Neuronal stem cell (in vitro differentiated cells): ENCODE measurements around the gene OR52D1.

Experiments
- DNase-seq: peaks from one replicate; pipeline ENCODE4 v3.0.0-alpha.2; 2013; ENCODE audit warnings: low spot score
- H2AFZ ChIP-seq: one replicate; pipeline ENCODE4 v1.6.1; 2013; ENCODE audit warnings: mild to moderate bottlenecking, low read length, inconsistent platforms
- H2AK5ac ChIP-seq: 2 replicates; pipeline ENCODE4 v1.6.1; 2013; ENCODE audit warnings: low read depth, mild to moderate bottlenecking, inconsistent platforms, low read length, moderate library complexity, mixed read lengths
- H2BK120ac ChIP-seq: 2 replicates; pipeline ENCODE4 v1.6.1; 2013; ENCODE audit warnings: low read depth, mild to moderate bottlenecking, inconsistent platforms, low read length, moderate library complexity, mixed read lengths
- H2BK12ac ChIP-seq: one replicate; pipeline ENCODE4 v1.6.1; 2013; ENCODE audit warnings: low read length, inconsistent platforms
- H2BK15ac ChIP-seq: 2 replicates; pipeline ENCODE4 v1.6.1; 2013; ENCODE audit warnings: mild to moderate bottlenecking, low read length, inconsistent platforms, mixed read lengths
- H2BK5ac ChIP-seq: one replicate; pipeline ENCODE4 v1.6.1; 2013; ENCODE audit warnings: inconsistent platforms, mild to moderate bottlenecking, low read length, moderate library complexity
- H3K14ac ChIP-seq: one replicate; pipeline ENCODE4 v1.6.1; 2013; ENCODE audit warnings: low read length, inconsistent platforms
- H3K18ac ChIP-seq: 2 replicates; pipeline ENCODE4 v1.6.1; 2013; ENCODE audit warnings: low read length, inconsistent platforms
- H3K23ac ChIP-seq: 2 replicates; pipeline ENCODE4 v1.6.1; 2013; ENCODE audit warnings: low read depth, mild to moderate bottlenecking, mixed read lengths, low read length, inconsistent platforms; ENCODE audit not compliant: poor library complexity
- H3K27ac ChIP-seq: replicated peaks from 3 replicates; pipeline ENCODE4 v1.5.1; 2013; ENCODE audit warnings: low read length, inconsistent platforms
- H3K27me3 ChIP-seq, 3 experiments: 2 replicates each; pipeline ENCODE4 v1.6.1; 2013; ENCODE audit warnings: low read length in 3 of 3, mild to moderate bottlenecking in 2 of 3, inconsistent platforms in 1 of 3, low read depth in 1 of 3, mixed read lengths in 1 of 3, moderate library complexity in 1 of 3; ENCODE audit not compliant: control insufficient read depth in 3 of 3, insufficient read depth in 3 of 3
- H3K36me3 ChIP-seq, 2 donors: replicated peaks in 1 of 2; 2 replicates each; pipeline ENCODE4 v1.6.1; 2013; ENCODE audit warnings: low read length in 2 of 2; ENCODE audit not compliant: control insufficient read depth in 2 of 2, insufficient read depth in 2 of 2
- H3K4ac ChIP-seq: 2 replicates; pipeline ENCODE4 v1.6.1; 2013; ENCODE audit warnings: inconsistent platforms, mild to moderate bottlenecking, low read length, moderate library complexity
- H3K4me1 ChIP-seq, 2 donors: 1 replicate in 1 of 2; 2 replicates in 1 of 2; pipeline ENCODE4 v1.6.1; 2013; ENCODE audit warnings: low read length in 2 of 2, low read depth in 1 of 2; ENCODE audit not compliant: control insufficient read depth in 2 of 2, insufficient read depth in 1 of 2
- H3K4me2 ChIP-seq: one replicate; pipeline ENCODE4 v1.6.1; 2013; ENCODE audit warnings: mild to moderate bottlenecking, low read length, inconsistent platforms; ENCODE audit not compliant: insufficient read depth, poor library complexity, severe bottlenecking
- H3K4me3 ChIP-seq, 2 donors: 2 replicates each; pipeline ENCODE4 v1.5.1; 2013; ENCODE audit warnings: low read length in 2 of 2, mild to moderate bottlenecking in 2 of 2, inconsistent platforms in 1 of 2, moderate library complexity in 1 of 2
- H3K79me1 ChIP-seq: one replicate; pipeline ENCODE4 v1.6.1; 2013; ENCODE audit warnings: low read depth, mild to moderate bottlenecking, inconsistent platforms, low read length, moderate library complexity
- H3K9ac ChIP-seq: one replicate; pipeline ENCODE4 v1.6.1; 2013; ENCODE audit warnings: mild to moderate bottlenecking, low read depth, low read length, inconsistent platforms; ENCODE audit not compliant: poor library complexity
- H3K9me3 ChIP-seq, 2 donors: replicated peaks in 1 of 2; 2 replicates each; pipeline versions ENCODE3 to v1.6.1; 2013; ENCODE audit warnings: low read length in 2 of 2, mild to moderate bottlenecking in 2 of 2, inconsistent platforms in 1 of 2, low read depth in 1 of 2, mixed read lengths in 1 of 2, moderate library complexity in 1 of 2; ENCODE audit not compliant: control insufficient read depth in 2 of 2, insufficient read depth in 1 of 2
- H4K8ac ChIP-seq: one replicate; pipeline ENCODE4 v1.6.1; 2013; ENCODE audit warnings: low read depth, mild to moderate bottlenecking, inconsistent platforms, low read length, moderate library complexity
- H4K91ac ChIP-seq: one replicate; pipeline ENCODE4 v1.6.1; 2013; ENCODE audit warnings: low read length, low read depth, mild to moderate bottlenecking, inconsistent platforms; ENCODE audit not compliant: poor library complexity
- WGBS, 2 donors: extraction: QIAGEN DNeasy Blood & Tissue Kit; methylation state at CpG; one replicate each; pipeline ENCODE4 v1.1.7; 2013; ENCODE audit warnings: missing lambda C conversion rate in 2 of 2, mixed read lengths in 1 of 2; ENCODE audit not compliant: insufficient read length in 2 of 2, insufficient replicate concordance in 1 of 2; ENCODE audit errors: extremely low coverage in 2 of 2; 5-methylcytosine and 5-hydroxymethylcytosine counted together

The OR52D1 gene

DNA sequence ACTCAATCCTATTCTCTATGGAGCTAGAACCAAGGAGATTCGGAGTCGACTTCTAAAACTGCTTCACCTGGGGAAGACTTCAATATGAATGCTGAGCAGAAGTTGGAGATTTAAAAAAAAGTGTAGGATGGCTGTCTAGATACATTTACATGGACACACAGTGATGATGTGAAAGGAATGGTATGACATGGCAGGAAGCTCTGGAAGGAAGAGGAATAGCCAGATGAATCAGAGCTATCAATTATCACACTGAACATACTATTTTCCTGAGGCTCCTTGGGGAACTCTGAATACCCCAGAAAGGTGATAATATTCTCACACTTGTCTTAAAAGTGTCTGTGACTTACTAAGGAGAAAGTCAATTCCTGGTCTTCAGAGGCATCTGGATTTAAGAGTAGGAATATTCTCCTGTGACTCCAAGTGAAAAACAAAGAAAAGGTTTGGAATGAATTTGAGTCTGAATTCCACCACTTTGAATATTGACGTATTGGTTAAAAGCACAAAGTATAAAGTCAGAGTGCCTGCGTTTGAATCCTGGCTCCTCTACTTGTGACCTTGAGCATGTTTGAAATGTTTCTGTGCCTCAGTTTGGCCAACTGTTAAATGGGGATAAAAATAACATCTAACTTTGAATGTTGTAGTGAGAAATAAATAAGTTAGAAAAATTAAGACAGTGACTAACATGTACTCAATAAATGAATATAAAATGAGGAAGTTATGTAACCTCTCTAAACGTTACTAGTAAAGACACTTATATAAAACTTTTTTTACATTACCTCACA lies 1.3 kb downstream of the OR52D1 start:
- no peaks in the 10 kb centered on the region for H3K36me3 ChIP-seq
- H2BK120ac ChIP-seq: no peak overlapping the region
- H3K4me1 ChIP-seq: peaks cover 0 to 3% of the 10 kb centered on the region in 2 donors
- no peak overlapping the region for H3K27ac ChIP-seq
- no peak overlapping the region for H2BK5ac ChIP-seq
- no peaks in the 10 kb centered on the region for H3K9me3 ChIP-seq
- no peak overlapping the region for H3K18ac ChIP-seq
- no peak overlapping the region for H4K91ac ChIP-seq
- no peak overlapping the region for H2AFZ ChIP-seq
- no CpG with 5 or more reads among the region's 5 CpGs for WGBS, 2 donors
- no peaks in the 10 kb centered on the region for H3K27me3 ChIP-seq
- no peak overlapping the region for H3K4me2 ChIP-seq
- no peak overlapping the region for H3K4ac ChIP-seq
- no peak for DNase-seq
- H4K8ac ChIP-seq: no peak overlapping the region
- H3K4me3 ChIP-seq: no peak overlapping the region
- no peak overlapping the region for H2BK12ac ChIP-seq
- no peaks in the 10 kb centered on the region for H3K79me1 ChIP-seq
- H2AK5ac ChIP-seq: no peak overlapping the region
- no peak overlapping the region for H3K23ac ChIP-seq
- no peak overlapping the region for H3K9ac ChIP-seq
- H2BK15ac ChIP-seq: no peak overlapping the region
- H3K14ac ChIP-seq: no peak overlapping the region

DNA sequence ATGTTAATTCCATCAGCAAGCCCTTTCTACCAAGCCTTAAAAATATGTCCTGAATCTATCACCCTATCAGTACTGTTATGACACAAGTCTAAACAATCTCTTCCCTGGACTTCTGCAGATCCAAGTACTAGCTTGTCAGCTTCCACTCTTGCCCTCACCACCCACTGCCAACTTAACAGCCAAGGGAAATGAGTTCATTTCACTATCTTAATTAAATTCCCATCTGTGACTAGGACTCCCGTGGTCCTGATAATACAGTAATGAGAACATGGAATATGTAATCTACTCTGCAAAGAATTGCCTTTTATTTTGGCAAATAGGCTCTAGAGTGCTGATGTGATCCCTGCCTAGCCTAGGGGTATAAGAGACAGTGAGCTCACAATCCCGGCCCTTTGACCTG lies 11.2 kb downstream of the OR52D1 start:
- Histone ChIP-seq H3K9me3 (no peaks in the 10 kb centered on the region), H4K91ac (no peak overlapping the region), H3K23ac (no peak overlapping the region), H2BK120ac (no peak overlapping the region), H3K27me3 (no peaks in the 10 kb centered on the region), H2BK12ac (no peak overlapping the region), H3K36me3 (no peaks in the 10 kb centered on the region), H3K9ac (no peak overlapping the region), H3K4ac (no peak overlapping the region), H3K4me1 (no peaks in the 10 kb centered on the region), H2BK5ac (no peak overlapping the region), H3K79me1 (no peaks in the 10 kb centered on the region), H3K4me2 (no peak overlapping the region), H3K4me3 (no peak overlapping the region), H2BK15ac (no peak overlapping the region), H3K27ac (no peak overlapping the region), H4K8ac (no peak overlapping the region), H2AK5ac (no peak overlapping the region), H3K14ac (no peak overlapping the region), H2AFZ (no peak overlapping the region), H3K18ac (no peak overlapping the region)
- no CpG with 5 or more reads among the region's 2 CpGs for WGBS, 2 donors
- no peak for DNase-seq

DNA sequence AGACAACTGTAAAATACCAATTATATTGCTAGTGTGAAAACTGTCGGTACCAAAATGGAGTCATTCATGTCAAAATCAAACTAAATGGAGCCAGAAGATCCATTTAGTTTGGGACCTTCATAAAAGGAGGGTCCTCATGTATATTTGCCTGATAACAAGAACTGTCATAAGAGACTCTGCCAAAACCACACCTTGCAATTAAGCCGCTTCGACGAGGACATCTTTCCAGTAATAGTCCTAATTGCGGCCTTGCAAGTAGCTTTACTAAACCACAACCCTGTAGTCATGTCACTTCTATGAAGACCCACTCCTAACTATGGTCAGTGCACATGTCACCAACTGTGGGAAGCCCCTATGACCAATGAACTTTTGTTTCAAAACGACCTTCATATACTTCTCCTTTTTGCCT lies 11.9 kb downstream of the OR52D1 start:
- Histone ChIP-seq H3K23ac (no peak overlapping the region), H3K9me3 (no peaks in the 10 kb centered on the region), H3K4ac (no peak overlapping the region), H2BK120ac (no peak overlapping the region), H3K4me2 (no peak overlapping the region), H3K36me3 (no peaks in the 10 kb centered on the region), H3K27ac (no peak overlapping the region), H3K4me3 (no peak overlapping the region), H3K18ac (no peak overlapping the region), H2AK5ac (no peak overlapping the region), H2BK12ac (no peak overlapping the region), H3K4me1 (no peaks in the 10 kb centered on the region), H4K91ac (no peak overlapping the region), H4K8ac (no peak overlapping the region), H2BK5ac (no peak overlapping the region), H2AFZ (no peak overlapping the region), H3K9ac (no peak overlapping the region), H2BK15ac (no peak overlapping the region), H3K27me3 (no peaks in the 10 kb centered on the region), H3K14ac (no peak overlapping the region), H3K79me1 (no peaks in the 10 kb centered on the region)
- no peak for DNase-seq
- WGBS, 2 donors: no CpG with 5 or more reads among the region's 6 CpGs

DNA sequence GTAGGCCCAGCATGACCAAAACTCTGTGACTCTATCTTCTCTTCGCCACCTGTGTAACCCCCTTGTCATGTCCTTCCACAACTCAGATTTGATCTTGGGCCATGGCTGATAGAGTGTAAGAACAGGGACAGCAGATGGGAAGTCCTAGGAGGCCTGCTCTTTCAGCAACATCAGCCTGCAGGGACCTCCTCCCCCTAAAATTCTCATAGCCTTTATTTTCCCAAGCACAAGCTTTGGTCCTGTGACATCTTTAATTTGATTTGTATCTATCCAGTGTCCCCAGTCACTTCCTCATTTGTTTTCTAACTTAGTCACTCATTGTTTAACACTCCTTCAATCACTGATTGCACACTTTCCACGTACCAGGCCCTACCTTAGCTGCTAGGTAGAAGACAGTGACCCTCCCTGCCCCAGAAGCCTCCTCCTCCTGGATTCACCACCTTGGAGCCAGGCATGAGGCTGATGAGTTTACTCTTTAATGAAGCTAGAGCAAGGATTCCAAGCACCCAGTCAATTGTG lies 16.0 kb downstream of the OR52D1 start:
- Histone ChIP-seq H2BK15ac (no peak overlapping the region), H3K27me3 (no peaks in the 10 kb centered on the region), H3K9ac (no peak overlapping the region), H2BK5ac (no peak overlapping the region), H3K23ac (no peak overlapping the region), H2AFZ (no peak overlapping the region), H3K27ac (no peak overlapping the region), H2BK12ac (no peak overlapping the region), H3K36me3 (no peaks in the 10 kb centered on the region), H2BK120ac (no peak overlapping the region), H3K18ac (no peak overlapping the region), H4K8ac (no peak overlapping the region), H3K4me2 (no peak overlapping the region), H3K4me1 (no peaks in the 10 kb centered on the region), H3K9me3 (no peaks in the 10 kb centered on the region), H2AK5ac (no peak overlapping the region), H3K14ac (no peak overlapping the region), H3K4ac (no peak overlapping the region), H3K79me1 (no peaks in the 10 kb centered on the region), H3K4me3 (no peak overlapping the region), H4K91ac (no peak overlapping the region)
- DNase-seq: no peak
- no CpG with 5 or more reads among the region's 2 CpGs for WGBS, 2 donors
